ENCODE results near the gene ELMO2.

DNA sequence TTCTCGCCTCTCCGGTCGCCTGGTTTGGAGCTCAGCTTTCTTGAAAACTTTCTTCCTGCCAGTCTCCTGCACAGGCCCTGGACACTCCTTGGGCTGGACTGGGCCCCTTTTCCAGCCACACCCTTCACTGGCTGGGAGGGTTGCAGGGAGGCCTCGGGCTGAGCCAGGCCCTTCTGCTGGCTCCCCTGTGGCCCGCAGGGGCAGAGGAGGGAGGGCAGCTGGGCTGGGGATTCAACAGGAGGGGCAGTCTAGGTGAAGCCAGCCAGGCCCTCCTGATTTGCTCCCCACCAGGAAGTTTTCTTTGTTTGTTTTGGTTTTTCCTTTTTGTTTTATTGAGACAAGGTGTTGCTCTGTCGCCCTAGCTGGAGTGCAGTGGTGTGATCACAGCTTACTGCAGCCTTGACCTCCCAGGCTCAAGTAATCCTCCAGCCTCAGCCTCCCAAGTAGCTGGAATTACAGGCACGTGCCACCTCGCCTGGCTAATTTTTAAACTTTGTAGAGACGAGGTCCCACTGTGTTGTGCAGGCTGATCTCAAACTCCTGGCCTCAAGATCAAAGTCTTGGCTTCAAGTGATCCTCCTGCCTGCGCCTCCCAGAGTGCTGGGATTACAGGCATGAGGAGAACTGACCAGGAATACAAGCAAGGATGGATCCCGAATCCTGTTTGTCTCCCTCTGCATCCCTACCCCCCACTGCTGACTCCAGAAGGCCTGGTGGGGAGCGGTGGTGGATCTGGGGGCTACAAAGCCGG, 74.6 kb downstream of the ELMO2 start:
- TF ChIP-seq OSR1 (CRISPR knock-in tag; IDR thresholded peaks at IDR 0.05) (no peak), TCF4 (CRISPR knock-in tag; IDR thresholded peaks at IDR 0.05; ENCODE audit: borderline replicate concordance) (no peak)

Data from SK-N-SH treated with all-trans-retinoic acid at 6 μM for 48 hours (cell line).